K562 (cell line): Measurements from ENCODE around the gene CCT5. TPM values are rescaled to one million over a fixed set of nuclear protein-coding genes. Genes with fewer than 3 reads are reported as not detected.
A peak's percentile ranks its signal among the peaks of the same experiment; 100 is the strongest.

Experiments
- ARHGAP35 ChIP-seq: fragments of 450-650 bp; IDR thresholded peaks from 2 replicates; pipeline ENCODE4 v1.6.1; 2018; ENCODE audit not compliant: partially characterized antibody
- BCL6 ChIP-seq: fragments of 250-450 bp; sonication (Bioruptor Pico); IDR thresholded peaks from 2 replicates; pipeline ENCODE4 v1.4.0; 2020
- HMBOX1 ChIP-seq: sonication (generic); IDR thresholded peaks from 2 replicates; pipeline ENCODE4 v1.6.1; 2016
- HOXB6 ChIP-seq: fragments of 250-450 bp; sonication (Bioruptor Pico); IDR thresholded peaks from 2 replicates; pipeline ENCODE4 v1.5.1; 2022; ENCODE audit warnings: mild to moderate bottlenecking, borderline replicate concordance
- KLF1 ChIP-seq: fragments of 450-650 bp; IDR thresholded peaks from 2 replicates; pipeline ENCODE4 v1.6.1; 2016; ENCODE audit warnings: missing genetic modification characterization, missing compliant biosample characterization
- NFIX ChIP-seq: fragments of 250-450 bp; sonication (Bioruptor Pico); IDR thresholded peaks from 2 replicates; pipeline ENCODE4 v1.4.0; 2020; ENCODE audit warnings: low read depth, mild to moderate bottlenecking, moderate library complexity
- PTTG1 ChIP-seq: fragments of 450-650 bp; IDR thresholded peaks from 2 replicates; pipeline ENCODE4 v1.6.1; 2016; ENCODE audit warnings: low read depth, mild to moderate bottlenecking, missing genetic modification characterization, missing compliant biosample characterization
- RHOXF2B ChIP-seq: fragments of 250-450 bp; sonication (Bioruptor Pico); conservative IDR thresholded peaks from 2 replicates; pipeline ENCODE4 v1.5.1; 2021
- TBP ChIP-seq: optimal IDR thresholded peaks from 2 replicates; pipeline ENCODE3; 2011; ENCODE audit warnings: low read depth, low read length, improper control_type of control experiment
- TCFL5 ChIP-seq: fragments of 250-450 bp; sonication (Bioruptor Pico); conservative IDR thresholded peaks from 2 replicates; pipeline ENCODE4 v1.6.1; 2021; ENCODE audit warnings: mild to moderate bottlenecking, moderate library complexity, matching md5 sums
- THRAP3 ChIP-seq: fragments of 450-650 bp; IDR thresholded peaks from 2 replicates; pipeline ENCODE4 v1.6.1; 2016; ENCODE audit warnings: mild to moderate bottlenecking, inconsistent platforms, borderline replicate concordance
- TRIM24 ChIP-seq, 2 experiments: fragments of 450-650 bp; IDR thresholded peaks; 2 replicates each; pipeline ENCODE4 v1.6.1; 2016
- ZBTB34 ChIP-seq: fragments of 250-450 bp; sonication (Bioruptor Pico); IDR thresholded peaks from 2 replicates; pipeline ENCODE4 v1.8.0; 2021; ENCODE audit warnings: mild to moderate bottlenecking, moderate library complexity
- ZNF197 ChIP-seq: fragments of 200-800 bp; sonication (Bioruptor generic); IDR thresholded peaks from 2 replicates; pipeline ENCODE4 v1.6.1; 2016; ENCODE audit warnings: low read depth, missing genetic modification characterization, missing compliant biosample characterization
- ZNF830 ChIP-seq: fragments of 250-450 bp; sonication (Bioruptor Pico); IDR thresholded peaks from 2 replicates; pipeline ENCODE4 v1.5.0; 2021; ENCODE audit warnings: mild to moderate bottlenecking
- polyA plus RNA-seq, 8 experiments: library from polyadenylated mRNA; depleted of rRNA in 4 of 8; stranded (reverse) in 5 of 8; unstranded in 3 of 8; fragments of >200 nt; fragmentation: Nextera tagmentation in 2 of 8; fragmentation: Illumina TruSeq in 1 of 8; extraction: Ambion mirVana in 2 of 8; extraction: Trizol in 1 of 8; gene quantifications; 2 replicates each; pipeline versions ENCODE4 v1.2.1 to v1.2.3, GENCODE V29; 2011 to 2014; ENCODE audit warnings: inconsistent platforms in 1 of 8, missing spikeins in 1 of 8
- total RNA-seq, 7 experiments: library from RNA; depleted of rRNA in 6 of 7; stranded (reverse); fragments of >200 nt in 6 of 7; fragmentation: Illumina TruSeq in 2 of 7; extraction: Trizol in 2 of 7; gene quantifications; 2 replicates each; pipeline versions ENCODE4 v1.2.1 to v1.2.3, GENCODE V29; 2011 to 2021; ENCODE audit warnings: low replicate concordance in 1 of 7
- TF ChIP-seq, protein P1 (sequence below), 2 experiments: IDR thresholded peaks; 2 replicates each; pipeline ENCODE4 v1.6.1; 2012; ENCODE audit warnings: improper control_type of control experiment in 2 of 2, low read depth in 2 of 2, low read length in 2 of 2, borderline replicate concordance in 1 of 2
- TF ChIP-seq, protein P2 (sequence below): sonication (generic); formaldehyde crosslinking; IDR thresholded peaks from 2 replicates; pipeline ENCODE4 v1.8.0; 2022; ENCODE audit warnings: missing genetic modification reagents, mild to moderate bottlenecking, borderline replicate concordance
- TF ChIP-seq, protein P3 (sequence below), 2 experiments: fragments of 150-350 bp in 1 of 2; IDR thresholded peaks; 2 replicates each; pipeline ENCODE4 v1.6.1; 2012 to 2016; ENCODE audit warnings: low read depth in 2 of 2, low read length in 2 of 2, mild to moderate bottlenecking in 1 of 2, moderate library complexity in 1 of 2
- TF ChIP-seq, protein P4 (sequence below): sonication (generic); formaldehyde crosslinking; IDR thresholded peaks from 2 replicates; pipeline ENCODE4 v1.8.0; 2023; ENCODE audit warnings: mild to moderate bottlenecking, missing genetic modification reagents

Gene CCT5
- total and polyA plus RNA-seq, 9 of the 15 experiments (the other 6 are each of a cell fraction or from before 2014, with no cell fraction given): 782 to 1,606 (median 1,153) TPM

DNA sequence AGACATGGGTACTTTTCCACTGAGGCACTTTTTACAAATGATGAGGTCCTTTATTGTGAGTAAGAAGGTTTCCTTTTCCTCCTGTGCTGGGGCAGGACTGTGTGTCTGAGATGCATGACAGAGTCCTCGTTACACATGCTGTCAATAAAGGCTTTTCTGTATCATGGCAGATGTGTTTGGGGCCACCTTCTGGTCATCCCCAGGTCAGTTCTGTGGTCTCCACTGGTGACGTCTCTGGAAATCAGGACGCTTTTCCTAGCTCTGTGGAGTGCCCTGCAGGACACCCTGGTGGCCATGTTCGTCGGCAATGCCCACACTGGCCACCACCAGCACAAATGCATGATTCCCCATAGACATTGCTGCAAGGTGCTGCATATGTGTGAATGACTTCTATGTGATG lies 54.9 kb downstream of the CCT5 start (continued):
- TF ChIP-seq TBP: no peak
- TF ChIP-seq, protein P1, sequence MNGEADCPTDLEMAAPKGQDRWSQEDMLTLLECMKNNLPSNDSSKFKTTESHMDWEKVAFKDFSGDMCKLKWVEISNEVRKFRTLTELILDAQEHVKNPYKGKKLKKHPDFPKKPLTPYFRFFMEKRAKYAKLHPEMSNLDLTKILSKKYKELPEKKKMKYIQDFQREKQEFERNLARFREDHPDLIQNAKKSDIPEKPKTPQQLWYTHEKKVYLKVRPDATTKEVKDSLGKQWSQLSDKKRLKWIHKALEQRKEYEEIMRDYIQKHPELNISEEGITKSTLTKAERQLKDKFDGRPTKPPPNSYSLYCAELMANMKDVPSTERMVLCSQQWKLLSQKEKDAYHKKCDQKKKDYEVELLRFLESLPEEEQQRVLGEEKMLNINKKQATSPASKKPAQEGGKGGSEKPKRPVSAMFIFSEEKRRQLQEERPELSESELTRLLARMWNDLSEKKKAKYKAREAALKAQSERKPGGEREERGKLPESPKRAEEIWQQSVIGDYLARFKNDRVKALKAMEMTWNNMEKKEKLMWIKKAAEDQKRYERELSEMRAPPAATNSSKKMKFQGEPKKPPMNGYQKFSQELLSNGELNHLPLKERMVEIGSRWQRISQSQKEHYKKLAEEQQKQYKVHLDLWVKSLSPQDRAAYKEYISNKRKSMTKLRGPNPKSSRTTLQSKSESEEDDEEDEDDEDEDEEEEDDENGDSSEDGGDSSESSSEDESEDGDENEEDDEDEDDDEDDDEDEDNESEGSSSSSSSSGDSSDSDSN (IDR thresholded peaks at IDR 0.05; ENCODE audit: borderline replicate concordance in 1 of 2, low read depth in 2 of 2, low read length in 2 of 2): 0 out of 4 replicates have a peak, but pooled peaks of 1 of the 2 experiments have one; percentile 12
- no peak for TF ChIP-seq ZNF197 (CRISPR knock-in tag)
- TF ChIP-seq ARHGAP35: no peak
- no peak for TF ChIP-seq ZBTB34 (CRISPR knock-in tag)
- no peak for TF ChIP-seq NFIX (CRISPR knock-in tag)
- TF ChIP-seq TCFL5 (CRISPR knock-in tag): no peak
- no peak for TF ChIP-seq HMBOX1
- TF ChIP-seq, protein P2, sequence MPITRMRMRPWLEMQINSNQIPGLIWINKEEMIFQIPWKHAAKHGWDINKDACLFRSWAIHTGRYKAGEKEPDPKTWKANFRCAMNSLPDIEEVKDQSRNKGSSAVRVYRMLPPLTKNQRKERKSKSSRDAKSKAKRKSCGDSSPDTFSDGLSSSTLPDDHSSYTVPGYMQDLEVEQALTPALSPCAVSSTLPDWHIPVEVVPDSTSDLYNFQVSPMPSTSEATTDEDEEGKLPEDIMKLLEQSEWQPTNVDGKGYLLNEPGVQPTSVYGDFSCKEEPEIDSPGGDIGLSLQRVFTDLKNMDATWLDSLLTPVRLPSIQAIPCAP (CRISPR knock-in tag): no peak
- peak in 1 of 2 experiments; percentile 46; a peak in 1 of 4 replicates for TF ChIP-seq TRIM24 (IDR thresholded peaks at IDR 0.05)
- no peak for TF ChIP-seq BCL6
- no peak for TF ChIP-seq THRAP3
- TF ChIP-seq, protein P3, sequence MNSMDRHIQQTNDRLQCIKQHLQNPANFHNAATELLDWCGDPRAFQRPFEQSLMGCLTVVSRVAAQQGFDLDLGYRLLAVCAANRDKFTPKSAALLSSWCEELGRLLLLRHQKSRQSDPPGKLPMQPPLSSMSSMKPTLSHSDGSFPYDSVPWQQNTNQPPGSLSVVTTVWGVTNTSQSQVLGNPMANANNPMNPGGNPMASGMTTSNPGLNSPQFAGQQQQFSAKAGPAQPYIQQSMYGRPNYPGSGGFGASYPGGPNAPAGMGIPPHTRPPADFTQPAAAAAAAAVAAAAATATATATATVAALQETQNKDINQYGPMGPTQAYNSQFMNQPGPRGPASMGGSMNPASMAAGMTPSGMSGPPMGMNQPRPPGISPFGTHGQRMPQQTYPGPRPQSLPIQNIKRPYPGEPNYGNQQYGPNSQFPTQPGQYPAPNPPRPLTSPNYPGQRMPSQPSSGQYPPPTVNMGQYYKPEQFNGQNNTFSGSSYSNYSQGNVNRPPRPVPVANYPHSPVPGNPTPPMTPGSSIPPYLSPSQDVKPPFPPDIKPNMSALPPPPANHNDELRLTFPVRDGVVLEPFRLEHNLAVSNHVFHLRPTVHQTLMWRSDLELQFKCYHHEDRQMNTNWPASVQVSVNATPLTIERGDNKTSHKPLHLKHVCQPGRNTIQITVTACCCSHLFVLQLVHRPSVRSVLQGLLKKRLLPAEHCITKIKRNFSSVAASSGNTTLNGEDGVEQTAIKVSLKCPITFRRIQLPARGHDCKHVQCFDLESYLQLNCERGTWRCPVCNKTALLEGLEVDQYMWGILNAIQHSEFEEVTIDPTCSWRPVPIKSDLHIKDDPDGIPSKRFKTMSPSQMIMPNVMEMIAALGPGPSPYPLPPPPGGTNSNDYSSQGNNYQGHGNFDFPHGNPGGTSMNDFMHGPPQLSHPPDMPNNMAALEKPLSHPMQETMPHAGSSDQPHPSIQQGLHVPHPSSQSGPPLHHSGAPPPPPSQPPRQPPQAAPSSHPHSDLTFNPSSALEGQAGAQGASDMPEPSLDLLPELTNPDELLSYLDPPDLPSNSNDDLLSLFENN (IDR thresholded peaks at IDR 0.05; ENCODE audit: low read depth in 2 of 2, low read length in 2 of 2): no peak
- no peak for TF ChIP-seq RHOXF2B
- TF ChIP-seq, protein P4, sequence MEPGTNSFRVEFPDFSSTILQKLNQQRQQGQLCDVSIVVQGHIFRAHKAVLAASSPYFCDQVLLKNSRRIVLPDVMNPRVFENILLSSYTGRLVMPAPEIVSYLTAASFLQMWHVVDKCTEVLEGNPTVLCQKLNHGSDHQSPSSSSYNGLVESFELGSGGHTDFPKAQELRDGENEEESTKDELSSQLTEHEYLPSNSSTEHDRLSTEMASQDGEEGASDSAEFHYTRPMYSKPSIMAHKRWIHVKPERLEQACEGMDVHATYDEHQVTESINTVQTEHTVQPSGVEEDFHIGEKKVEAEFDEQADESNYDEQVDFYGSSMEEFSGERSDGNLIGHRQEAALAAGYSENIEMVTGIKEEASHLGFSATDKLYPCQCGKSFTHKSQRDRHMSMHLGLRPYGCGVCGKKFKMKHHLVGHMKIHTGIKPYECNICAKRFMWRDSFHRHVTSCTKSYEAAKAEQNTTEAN: no peak
- TF ChIP-seq PTTG1 (tag): no peak
- TF ChIP-seq KLF1 (tag): no peak
- TF ChIP-seq ZNF830 (CRISPR knock-in tag): no peak
- TF ChIP-seq HOXB6 (CRISPR knock-in tag): no peak
